Left lung (tissue), 10 donors: ENCODE results near the gene PSAP. TPM values are rescaled to one million over a fixed set of nuclear protein-coding genes. Genes with fewer than 3 reads are reported as not detected.

ENCODE experiments used
- ATAC-seq: fragments of 200-7000 bp; cut with Tn5 transposase; one replicate; pipeline ENCODE4 v1.9.1; 2020; ENCODE audit warnings: moderate library complexity
- DNase-seq, 4 donors: peaks; one replicate each; pipeline ENCODE4 v3.0.0-alpha.2; 2013 to 2020
- H3K27ac ChIP-seq, 2 donors: fragments of 200-600 bp; sonication (generic) in 1 of 2; one replicate each; pipeline versions ENCODE4 v1.5.0 to v1.8.0; 2020 to 2021
- H3K27me3 ChIP-seq, 2 donors: fragments of 200-600 bp; sonication (generic) in 1 of 2; one replicate each; pipeline versions ENCODE4 v1.5.0 to v1.8.0; 2020 to 2021
- H3K36me3 ChIP-seq, 2 donors: fragments of 200-600 bp; sonication (generic) in 1 of 2; one replicate each; pipeline versions ENCODE4 v1.5.0 to v1.8.0; 2020 to 2021
- H3K4me1 ChIP-seq, 2 donors: fragments of 200-600 bp; one replicate each; pipeline ENCODE4 v1.8.0; 2021
- H3K4me3 ChIP-seq, 2 donors: fragments of 200-600 bp; sonication (generic) in 1 of 2; one replicate each; pipeline versions ENCODE4 v1.5.0 to v1.8.0; 2020 to 2021; ENCODE audit warnings: mild to moderate bottlenecking in 1 of 2
- H3K9me3 ChIP-seq, 2 donors: fragments of 200-600 bp; sonication (generic) in 1 of 2; one replicate each; pipeline versions ENCODE4 v1.5.0 to v1.8.0; 2020 to 2021
- CTCF ChIP-seq, 2 donors: fragments of 200-600 bp; sonication (generic) in 1 of 2; IDR thresholded peaks; one replicate each; pipeline versions ENCODE4 v1.5.0 to v1.8.0; 2021; ENCODE audit warnings: antibody characterized with exemption in 2 of 2
- intact Hi-C, 2 donors: fragments of 100-400 bp; cut with DNase I; formaldehyde crosslinking; loops; one replicate each; pipeline versions ENCODE4 v1.11.2 to v1.14.2; 2022
- polyA plus RNA-seq, 6 donors: library from polyadenylated mRNA; unstranded; fragments of 120-200 nt; gene quantifications; one replicate each; pipeline ENCODE4 v1.2.1, GENCODE V29; 2013; ENCODE audit not compliant: insufficient read length in 6 of 6
- total RNA-seq, 2 donors: library from RNA; stranded (reverse); fragmentation: NEBNext Ultra II Directional; extraction: Animal tissue kit (Norgen Biotek cat#: 25700); gene quantifications; one replicate each; pipeline ENCODE4 v1.2.1, GENCODE V29; 2021
- donor health status: DM: no; HTN: yes; CAD: no.
- donor health status: DM: no; HTN: no; CAD: no.

The PSAP gene
- total and polyA plus RNA-seq, 8 donors = 539 to 1,668 (median 577) TPM

DNA sequence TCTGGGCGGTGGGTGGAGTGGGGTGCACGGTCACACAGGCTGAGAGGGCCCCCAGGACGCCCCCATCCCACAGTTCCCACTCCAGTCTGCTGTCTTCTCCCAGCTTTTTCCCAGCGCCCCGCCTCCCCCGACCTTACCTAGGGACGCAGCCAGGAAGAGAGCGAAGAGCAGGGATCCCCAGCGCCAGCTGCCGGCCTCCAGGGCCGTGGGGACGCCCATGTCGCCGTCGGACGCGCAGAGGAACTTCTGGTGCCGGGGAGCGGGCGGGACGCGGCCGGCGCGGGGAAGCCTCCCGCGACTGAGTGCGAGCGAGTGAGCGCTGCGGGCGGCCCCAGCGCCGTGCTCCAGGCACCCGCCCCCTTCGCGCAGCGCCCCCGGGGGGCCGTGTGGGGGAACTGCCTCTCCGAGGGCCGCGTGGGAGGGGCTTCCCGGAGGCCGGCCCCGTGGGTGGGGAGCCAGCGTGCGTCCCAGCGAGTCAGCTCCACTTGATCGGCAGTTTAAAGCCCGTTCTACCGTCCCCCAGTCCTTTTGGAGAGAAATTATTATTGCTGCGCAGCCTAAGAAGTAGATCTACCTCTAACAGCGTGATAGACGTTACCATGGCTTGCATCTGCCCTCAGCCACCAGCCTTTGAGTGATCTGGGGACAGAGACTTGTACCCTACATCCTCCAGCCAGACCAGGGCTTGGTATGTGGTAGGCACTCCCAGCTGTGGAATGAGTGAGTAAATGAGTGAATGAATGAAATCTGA lies 77.7 kb downstream of the PSAP start, which contains the start of gene VSIR:
VSIR (minus strand) TSS at position 300 of the 751 bp plus-strand sequence; CDS start at position 219, 81 bp downstream.
- peak within 1 kb of the TSS; percentile 88 to 92 for H3K27ac ChIP-seq
- peak within 1 kb of the TSS; percentile 68 to 71 for H3K4me3 ChIP-seq
- ATAC-seq = peak; percentile 94
- intact Hi-C loops = no loop called here
- DNase-seq = peak; percentile 62 to 99 (median 89)
- peaks cover 24 to 99% of the 10 kb centered on the region in 2 donors for H3K4me1 ChIP-seq
- peak; percentile 91 to 99 for TF ChIP-seq CTCF (IDR thresholded peaks at IDR 0.05)
- peaks cover 0 to 7% of the 10 kb centered on the region in 2 donors for H3K36me3 ChIP-seq
- no peaks in the 10 kb centered on the region for H3K9me3 ChIP-seq
- no peaks in the 10 kb centered on the region for H3K27me3 ChIP-seq

GRCh38 chr10:71772832-71773220 lies 78.2 kb downstream of the PSAP start:
- TF ChIP-seq CTCF (IDR thresholded peaks at IDR 0.05) = no peak
- ATAC-seq (peak; percentile 6), DNase-seq (no peak)
- intact Hi-C loops = no loop called here
- H3K36me3 ChIP-seq = peaks cover 0 to 11% of the 10 kb centered on the region in 2 donors
- no peaks in the 10 kb centered on the region for H3K27me3 ChIP-seq
- H3K9me3 ChIP-seq = no peaks in the 10 kb centered on the region
- peak overlapping the region; percentile 68 to 71 for H3K4me3 ChIP-seq
- peak overlapping the region; percentile 88 to 92 for H3K27ac ChIP-seq
- peaks cover 28 to 99% of the 10 kb centered on the region in 2 donors for H3K4me1 ChIP-seq

DNA sequence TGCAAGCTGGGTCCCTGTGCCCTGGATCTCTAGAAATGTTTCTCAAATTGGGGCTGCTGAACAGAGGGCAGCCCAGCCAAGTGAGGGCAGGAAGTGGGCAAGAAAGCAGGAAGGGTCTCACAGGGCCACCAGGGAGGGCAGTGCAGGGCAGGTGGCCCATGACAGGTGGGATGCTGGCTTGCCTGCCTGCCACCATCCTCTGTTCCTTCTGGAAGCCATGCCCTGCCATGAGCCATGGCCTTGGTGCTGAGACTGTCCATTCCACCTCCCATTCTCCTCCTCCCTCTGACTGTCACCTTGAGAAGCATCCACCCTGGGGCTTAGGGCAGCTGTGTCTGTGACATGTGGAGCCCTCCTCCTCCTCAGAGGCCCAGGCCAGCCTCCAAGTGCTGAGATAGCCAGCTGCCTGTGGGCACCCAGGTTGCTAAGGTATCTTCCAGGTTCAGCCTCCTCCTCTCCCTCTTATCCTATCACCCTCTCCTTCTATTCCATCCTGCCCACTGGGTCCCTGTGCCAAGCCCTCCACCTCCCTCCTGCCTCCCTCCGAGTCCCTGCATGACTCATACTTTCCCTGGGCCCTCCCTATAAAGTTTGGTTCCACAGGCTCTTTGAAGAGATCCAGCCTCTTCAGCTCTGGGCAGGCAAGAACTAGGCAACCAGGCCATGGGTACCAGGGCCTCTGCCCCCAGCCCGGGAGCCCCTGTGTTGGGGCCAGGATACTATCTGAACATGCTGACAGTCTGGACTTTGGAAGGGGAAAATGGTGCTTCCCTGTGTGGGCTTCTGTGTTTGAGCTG lies 79.0 kb downstream of the PSAP start:
- TF ChIP-seq CTCF (IDR thresholded peaks at IDR 0.05) = no peak
- Histone ChIP-seq H3K9me3 (no peaks in the 10 kb centered on the region), H3K36me3 (peaks cover 0 to 19% of the 10 kb centered on the region in 2 donors), H3K4me1 (peaks cover 36 to 99% of the 10 kb centered on the region in 2 donors), H3K27me3 (no peaks in the 10 kb centered on the region), H3K27ac (peak overlapping the region; percentile 88 to 92), H3K4me3 (peak overlapping the region; percentile 68 to 71)
- peak in 2 of 4 donors; percentile 68 to 76 for DNase-seq
- ATAC-seq = peak; percentile 39
- intact Hi-C loops = no loop called here

GRCh38 chr10:71771204-71771603 lies 79.8 kb downstream of the PSAP start:
- DNase-seq = peak in 1 of 4 donors; percentile 31
- Histone ChIP-seq H3K27me3 (no peaks in the 10 kb centered on the region), H3K36me3 (peaks cover 0 to 26% of the 10 kb centered on the region in 2 donors), H3K27ac (peak overlapping the region; percentile 88 to 92), H3K4me1 (peaks cover 44 to 99% of the 10 kb centered on the region in 2 donors), H3K9me3 (no peaks in the 10 kb centered on the region), H3K4me3 (peak overlapping the region in 1 of 2 donors; percentile 68)
- no peak for ATAC-seq
- intact Hi-C loops = no loop called here
- TF ChIP-seq CTCF (IDR thresholded peaks at IDR 0.05) = no peak

DNA sequence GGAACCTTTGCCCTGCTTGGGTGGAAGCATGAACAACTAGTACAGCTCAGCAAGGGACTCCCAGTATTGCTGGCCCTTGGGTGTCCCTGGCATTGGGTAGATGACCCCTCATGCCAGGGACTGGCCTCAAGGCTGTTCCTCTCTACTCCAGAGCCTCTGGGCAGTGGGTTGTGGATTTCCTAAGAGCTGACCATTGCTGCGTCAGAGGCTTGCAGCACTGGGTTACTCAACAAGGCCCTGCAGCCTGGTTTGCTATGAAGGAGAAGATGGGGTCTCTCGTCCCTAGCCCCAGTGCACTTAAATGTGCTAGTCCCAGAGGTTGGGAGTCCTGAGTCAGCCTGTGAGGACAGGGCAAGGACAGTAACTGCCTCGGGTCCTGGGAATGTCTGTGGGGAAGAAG lies 80.3 kb downstream of the PSAP start:
- no peak for ATAC-seq
- Histone ChIP-seq H3K4me1 (peaks cover 48 to 99% of the 10 kb centered on the region in 2 donors), H3K9me3 (no peaks in the 10 kb centered on the region), H3K27me3 (no peaks in the 10 kb centered on the region), H3K27ac (peak overlapping the region; percentile 88 to 92), H3K36me3 (peaks cover 0 to 30% of the 10 kb centered on the region in 2 donors), H3K4me3 (peak overlapping the region in 1 of 2 donors; percentile 68)
- TF ChIP-seq CTCF (IDR thresholded peaks at IDR 0.05) = no peak
- intact Hi-C loops = no loop called here
- DNase-seq = peak in 2 of 4 donors; percentile 81 to 82
